ENCODE results near the gene GRIA4.

Gene GRIA4

DNA sequence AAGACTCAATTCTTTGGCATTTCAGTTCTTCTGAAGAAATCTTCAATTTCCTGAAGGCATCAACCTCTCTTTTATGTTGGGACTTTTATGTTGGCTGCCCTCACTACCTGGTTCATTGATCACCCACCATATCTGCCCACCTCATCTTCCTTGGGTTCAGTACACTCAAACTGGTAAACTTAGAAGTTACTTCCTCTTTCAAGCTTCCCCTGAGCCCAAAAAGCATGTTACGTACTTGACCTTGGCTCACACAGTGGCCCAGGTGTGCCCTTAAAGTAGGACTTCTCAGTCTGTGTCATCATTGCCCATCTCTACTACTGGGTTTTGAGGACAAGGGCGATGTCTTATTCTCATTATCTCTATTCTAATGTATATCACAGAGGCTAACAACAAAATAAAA, 86.1 kb downstream of the GRIA4 start:
- Histone ChIP-seq H3K27ac (ENCODE audit: low read depth, low read length) (no peak overlapping the region), H3K9me3 (ENCODE audit: control insufficient read depth, insufficient read depth, low read length) (no peaks in the 10 kb centered on the region), H3F3A (ENCODE audit: control insufficient read depth, insufficient read depth) (no peaks in the 10 kb centered on the region), H3K27me3 (ENCODE audit: control insufficient read depth, low read length) (no peaks in the 10 kb centered on the region), H4K20me1 (ENCODE audit: control insufficient read depth, insufficient read depth, low read depth, low read length) (no peaks in the 10 kb centered on the region), H3K4me2 (ENCODE audit: low read length) (no peak overlapping the region), H3K79me2 (ENCODE audit: control insufficient read depth, low read length) (no peaks in the 10 kb centered on the region), H3K9me2 (replicated peaks; ENCODE audit: control insufficient read depth, low read length) (no peaks in the 10 kb centered on the region), H3K36me3 (ENCODE audit: control insufficient read depth, low read length) (no peaks in the 10 kb centered on the region), H3K4me3 (ENCODE audit: low read length) (no peak overlapping the region), H3K4me1 (ENCODE audit: control insufficient read depth, low read length) (no peaks in the 10 kb centered on the region)
- no peak for TF ChIP-seq EZH2phosphoT487 (IDR thresholded peaks at IDR 0.05; ENCODE audit: borderline replicate concordance, low read length)
- TF ChIP-seq, protein P1, sequence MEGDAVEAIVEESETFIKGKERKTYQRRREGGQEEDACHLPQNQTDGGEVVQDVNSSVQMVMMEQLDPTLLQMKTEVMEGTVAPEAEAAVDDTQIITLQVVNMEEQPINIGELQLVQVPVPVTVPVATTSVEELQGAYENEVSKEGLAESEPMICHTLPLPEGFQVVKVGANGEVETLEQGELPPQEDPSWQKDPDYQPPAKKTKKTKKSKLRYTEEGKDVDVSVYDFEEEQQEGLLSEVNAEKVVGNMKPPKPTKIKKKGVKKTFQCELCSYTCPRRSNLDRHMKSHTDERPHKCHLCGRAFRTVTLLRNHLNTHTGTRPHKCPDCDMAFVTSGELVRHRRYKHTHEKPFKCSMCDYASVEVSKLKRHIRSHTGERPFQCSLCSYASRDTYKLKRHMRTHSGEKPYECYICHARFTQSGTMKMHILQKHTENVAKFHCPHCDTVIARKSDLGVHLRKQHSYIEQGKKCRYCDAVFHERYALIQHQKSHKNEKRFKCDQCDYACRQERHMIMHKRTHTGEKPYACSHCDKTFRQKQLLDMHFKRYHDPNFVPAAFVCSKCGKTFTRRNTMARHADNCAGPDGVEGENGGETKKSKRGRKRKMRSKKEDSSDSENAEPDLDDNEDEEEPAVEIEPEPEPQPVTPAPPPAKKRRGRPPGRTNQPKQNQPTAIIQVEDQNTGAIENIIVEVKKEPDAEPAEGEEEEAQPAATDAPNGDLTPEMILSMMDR (IDR thresholded peaks at IDR 0.05; ENCODE audit: low read depth, low read length, poor library complexity, severe bottlenecking) = no peak

DNA sequence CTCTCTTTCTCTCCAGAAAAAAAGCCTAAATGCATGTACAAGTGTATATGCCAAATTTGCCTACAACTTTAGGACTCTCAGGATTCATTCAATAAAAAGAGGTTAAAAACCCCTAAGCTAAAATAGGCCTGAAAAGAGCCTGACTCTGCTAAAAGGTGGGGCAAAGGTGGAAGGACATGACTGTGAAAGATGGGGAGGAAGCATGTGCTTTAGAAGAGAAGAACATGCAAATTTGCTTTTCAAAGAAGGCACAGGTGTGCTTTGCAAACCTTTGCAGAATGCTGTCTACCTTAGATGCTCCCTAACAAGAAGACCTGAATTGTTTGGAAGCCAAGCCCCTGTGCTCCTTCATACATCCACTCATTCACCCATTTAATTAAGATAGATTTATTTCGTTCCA, 87.4 kb downstream of the GRIA4 start:
- H3K4me1 ChIP-seq (ENCODE audit: control insufficient read depth, low read length) = no peaks in the 10 kb centered on the region
- TF ChIP-seq, protein P1 (IDR thresholded peaks at IDR 0.05; ENCODE audit: low read depth, low read length, poor library complexity, severe bottlenecking) = no peak
- TF ChIP-seq EZH2phosphoT487 (IDR thresholded peaks at IDR 0.05; ENCODE audit: borderline replicate concordance, low read length) = no peak
- H3K4me2 ChIP-seq (ENCODE audit: low read length) = no peak overlapping the region
- H3K27me3 ChIP-seq (ENCODE audit: control insufficient read depth, low read length) = no peaks in the 10 kb centered on the region
- no peaks in the 10 kb centered on the region for H3K9me3 ChIP-seq (ENCODE audit: control insufficient read depth, insufficient read depth, low read length)
- no peaks in the 10 kb centered on the region for H3K79me2 ChIP-seq (ENCODE audit: control insufficient read depth, low read length)
- H3K36me3 ChIP-seq (ENCODE audit: control insufficient read depth, low read length) = no peaks in the 10 kb centered on the region
- H3K27ac ChIP-seq (ENCODE audit: low read depth, low read length) = no peak overlapping the region
- no peak overlapping the region for H3K4me3 ChIP-seq (ENCODE audit: low read length)
- H4K20me1 ChIP-seq (ENCODE audit: control insufficient read depth, insufficient read depth, low read depth, low read length) = no peaks in the 10 kb centered on the region
- H3F3A ChIP-seq (ENCODE audit: control insufficient read depth, insufficient read depth) = no peaks in the 10 kb centered on the region
- no peaks in the 10 kb centered on the region; the same call in 1 of the 2 replicates for H3K9me2 ChIP-seq (replicated peaks; ENCODE audit: control insufficient read depth, low read length)

DNA sequence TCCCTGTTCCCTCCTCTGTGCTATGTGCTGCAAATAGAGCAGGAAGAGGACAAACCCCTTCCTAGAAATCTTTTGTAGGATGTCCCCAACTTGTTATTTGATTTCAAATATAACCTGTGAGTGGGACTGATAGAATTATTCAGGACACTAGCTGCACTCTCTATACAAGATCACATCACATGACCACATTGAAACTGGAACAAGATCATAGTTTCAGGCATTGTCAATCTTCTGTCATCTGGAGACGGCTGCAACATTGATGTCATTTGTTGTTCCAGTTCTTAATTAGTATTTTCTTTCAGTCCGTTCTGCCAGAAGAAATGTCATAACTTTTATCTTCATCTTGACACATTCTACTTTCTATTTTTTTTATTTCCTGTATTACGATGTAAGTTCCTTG, 89.3 kb downstream of the GRIA4 start:
- Histone ChIP-seq H3K9me3 (ENCODE audit: control insufficient read depth, insufficient read depth, low read length) (no peaks in the 10 kb centered on the region), H3K9me2 (replicated peaks; ENCODE audit: control insufficient read depth, low read length) (no peaks in the 10 kb centered on the region; the same call in 1 of the 2 replicates), H3K27ac (ENCODE audit: low read depth, low read length) (no peak overlapping the region), H4K20me1 (ENCODE audit: control insufficient read depth, insufficient read depth, low read depth, low read length) (no peaks in the 10 kb centered on the region), H3F3A (ENCODE audit: control insufficient read depth, insufficient read depth) (no peaks in the 10 kb centered on the region), H3K27me3 (ENCODE audit: control insufficient read depth, low read length) (no peaks in the 10 kb centered on the region), H3K4me3 (ENCODE audit: low read length) (no peak overlapping the region), H3K4me1 (ENCODE audit: control insufficient read depth, low read length) (no peaks in the 10 kb centered on the region), H3K36me3 (ENCODE audit: control insufficient read depth, low read length) (no peaks in the 10 kb centered on the region), H3K4me2 (ENCODE audit: low read length) (no peak overlapping the region), H3K79me2 (ENCODE audit: control insufficient read depth, low read length) (no peaks in the 10 kb centered on the region)
- TF ChIP-seq EZH2phosphoT487 (IDR thresholded peaks at IDR 0.05; ENCODE audit: borderline replicate concordance, low read length) = no peak
- TF ChIP-seq, protein P1 (IDR thresholded peaks at IDR 0.05; ENCODE audit: low read depth, low read length, poor library complexity, severe bottlenecking) = no peak
